HepG2 (cell line): ENCODE measurements around the gene GSAP.

Source experiments
- CHD4 ChIP-seq: fragments of 200-600 bp; sonication (generic); IDR thresholded peaks from 2 replicates; pipeline ENCODE4 v1.7.0; 2017; ENCODE audit warnings: mild to moderate bottlenecking, low read length, borderline replicate concordance
- EZH2 ChIP-seq: conservative IDR thresholded peaks from 2 replicates; pipeline ENCODE4 v1.6.1; 2012; ENCODE audit warnings: mild to moderate bottlenecking, low read depth, low read length, moderate library complexity
- JUNB ChIP-seq: sonication (generic); formaldehyde crosslinking; IDR thresholded peaks from 2 replicates; pipeline ENCODE4 v1.8.0; 2022; ENCODE audit warnings: missing genetic modification reagents, mild to moderate bottlenecking, borderline replicate concordance
- NR2F1 ChIP-seq, 2 experiments: fragments of 450-650 bp in 1 of 2; formaldehyde crosslinking in 1 of 2; IDR thresholded peaks; 2 replicates each; pipeline versions ENCODE4 v1.5.0 to v1.6.1; 2016 to 2020; ENCODE audit warnings: mild to moderate bottlenecking in 1 of 2, missing compliant biosample characterization in 1 of 2, missing genetic modification reagents in 1 of 2, moderate library complexity in 1 of 2
- PHB2 ChIP-seq: fragments of 450-650 bp; IDR thresholded peaks from 2 replicates; pipeline ENCODE4 v1.6.1; 2018; ENCODE audit not compliant: partially characterized antibody
- RARA ChIP-seq: IDR thresholded peaks from 2 replicates; pipeline ENCODE4 v1.6.1; 2016; ENCODE audit warnings: missing genetic modification reagents, missing compliant biosample characterization
- TBL1XR1 ChIP-seq: fragments of 150-350 bp; IDR thresholded peaks from 2 replicates; pipeline ENCODE4 v1.6.1; 2014; ENCODE audit warnings: borderline replicate concordance, low read length; ENCODE audit not compliant: partially characterized antibody
- ZBTB33 ChIP-seq: sonication (generic); formaldehyde crosslinking; IDR thresholded peaks from 2 replicates; pipeline ENCODE4 v1.4.0; 2020; ENCODE audit warnings: missing genetic modification reagents
- TF ChIP-seq, protein P1 (sequence below): sonication (generic); formaldehyde crosslinking; IDR thresholded peaks from 2 replicates; pipeline ENCODE4 v1.5.0; 2020; ENCODE audit warnings: mild to moderate bottlenecking, missing genetic modification reagents, moderate library complexity
- TF ChIP-seq, protein P2 (sequence below): sonication (generic); formaldehyde crosslinking; IDR thresholded peaks from 2 replicates; pipeline ENCODE4 v1.4.0; 2020; ENCODE audit warnings: missing genetic modification reagents, mild to moderate bottlenecking, borderline replicate concordance

GRCh38 chr7:77444123-77444522 lies 28.0 kb upstream of the GSAP start:
- TF ChIP-seq JUNB, result no peak
- no peak for TF ChIP-seq ZBTB33 (CRISPR knock-in tag)
- no peak for TF ChIP-seq RARA (CRISPR knock-in tag)
- TF ChIP-seq NR2F1 (CRISPR knock-in tag; IDR thresholded peaks at IDR 0.05), result no peak
- TF ChIP-seq PHB2, result no peak
- TF ChIP-seq EZH2, result no peak
- TF ChIP-seq, protein P1, sequence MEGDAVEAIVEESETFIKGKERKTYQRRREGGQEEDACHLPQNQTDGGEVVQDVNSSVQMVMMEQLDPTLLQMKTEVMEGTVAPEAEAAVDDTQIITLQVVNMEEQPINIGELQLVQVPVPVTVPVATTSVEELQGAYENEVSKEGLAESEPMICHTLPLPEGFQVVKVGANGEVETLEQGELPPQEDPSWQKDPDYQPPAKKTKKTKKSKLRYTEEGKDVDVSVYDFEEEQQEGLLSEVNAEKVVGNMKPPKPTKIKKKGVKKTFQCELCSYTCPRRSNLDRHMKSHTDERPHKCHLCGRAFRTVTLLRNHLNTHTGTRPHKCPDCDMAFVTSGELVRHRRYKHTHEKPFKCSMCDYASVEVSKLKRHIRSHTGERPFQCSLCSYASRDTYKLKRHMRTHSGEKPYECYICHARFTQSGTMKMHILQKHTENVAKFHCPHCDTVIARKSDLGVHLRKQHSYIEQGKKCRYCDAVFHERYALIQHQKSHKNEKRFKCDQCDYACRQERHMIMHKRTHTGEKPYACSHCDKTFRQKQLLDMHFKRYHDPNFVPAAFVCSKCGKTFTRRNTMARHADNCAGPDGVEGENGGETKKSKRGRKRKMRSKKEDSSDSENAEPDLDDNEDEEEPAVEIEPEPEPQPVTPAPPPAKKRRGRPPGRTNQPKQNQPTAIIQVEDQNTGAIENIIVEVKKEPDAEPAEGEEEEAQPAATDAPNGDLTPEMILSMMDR (CRISPR knock-in tag), result no peak
- TF ChIP-seq CHD4, result no peak
- no peak for TF ChIP-seq TBL1XR1
- TF ChIP-seq, protein P2, sequence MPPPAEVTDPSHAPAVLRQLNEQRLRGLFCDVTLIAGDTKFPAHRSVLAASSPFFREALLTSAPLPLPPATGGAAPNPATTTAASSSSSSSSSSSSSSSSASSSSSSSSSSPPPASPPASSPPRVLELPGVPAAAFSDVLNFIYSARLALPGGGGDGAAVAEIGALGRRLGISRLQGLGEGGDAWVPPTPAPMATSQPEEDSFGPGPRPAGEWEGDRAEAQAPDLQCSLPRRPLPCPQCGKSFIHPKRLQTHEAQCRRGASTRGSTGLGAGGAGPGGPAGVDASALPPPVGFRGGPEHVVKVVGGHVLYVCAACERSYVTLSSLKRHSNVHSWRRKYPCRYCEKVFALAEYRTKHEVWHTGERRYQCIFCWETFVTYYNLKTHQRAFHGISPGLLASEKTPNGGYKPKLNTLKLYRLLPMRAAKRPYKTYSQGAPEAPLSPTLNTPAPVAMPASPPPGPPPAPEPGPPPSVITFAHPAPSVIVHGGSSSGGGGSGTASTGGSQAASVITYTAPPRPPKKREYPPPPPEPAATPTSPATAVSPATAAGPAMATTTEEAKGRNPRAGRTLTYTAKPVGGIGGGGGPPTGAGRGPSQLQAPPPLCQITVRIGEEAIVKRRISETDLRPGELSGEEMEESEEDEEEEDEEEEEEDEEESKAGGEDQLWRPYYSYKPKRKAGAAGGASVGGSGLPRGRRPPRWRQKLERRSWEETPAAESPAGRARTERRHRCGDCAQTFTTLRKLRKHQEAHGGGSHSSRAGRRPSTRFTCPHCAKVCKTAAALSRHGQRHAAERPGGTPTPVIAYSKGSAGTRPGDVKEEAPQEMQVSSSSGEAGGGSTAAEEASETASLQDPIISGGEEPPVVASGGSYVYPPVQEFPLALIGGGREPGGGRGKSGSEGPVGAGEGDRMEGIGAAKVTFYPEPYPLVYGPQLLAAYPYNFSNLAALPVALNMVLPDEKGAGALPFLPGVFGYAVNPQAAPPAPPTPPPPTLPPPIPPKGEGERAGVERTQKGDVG (CRISPR knock-in tag), result no peak
